Measurements from ENCODE around the gene NDUFB10.

Gene NDUFB10

GRCh38 chr16:1949507-1949906, 9.8 kb upstream of the NDUFB10 start:
- no peak for TF ChIP-seq GATA2 (IDR thresholded peaks at IDR 0.05; ENCODE audit: low read depth, low read length)
- no peak for TF ChIP-seq GATA3 (IDR thresholded peaks at IDR 0.05; ENCODE audit: low read depth, low read length)

GRCh38 chr16:1950047-1950446, 9.3 kb upstream of the NDUFB10 start:
- TF ChIP-seq GATA2 (IDR thresholded peaks at IDR 0.05; ENCODE audit: low read depth, low read length) (no peak), GATA3 (IDR thresholded peaks at IDR 0.05; ENCODE audit: low read depth, low read length) (no peak)

GRCh38 chr16:1950559-1950958, 8.8 kb upstream of the NDUFB10 start:
- TF ChIP-seq GATA2 (IDR thresholded peaks at IDR 0.05; ENCODE audit: low read depth, low read length) (no peak), GATA3 (IDR thresholded peaks at IDR 0.05; ENCODE audit: low read depth, low read length) (no peak)

- TF ChIP-seq GATA3 (IDR thresholded peaks at IDR 0.05; ENCODE audit: low read depth, low read length) (no peak), GATA2 (IDR thresholded peaks at IDR 0.05; ENCODE audit: low read depth, low read length) (no peak)
These were observed 5.6 kb upstream of the NDUFB10 start for GRCh38 chr16:1953734-1954133.

- TF ChIP-seq GATA2 (IDR thresholded peaks at IDR 0.05; ENCODE audit: low read depth, low read length) = no peak
- no peak for TF ChIP-seq GATA3 (IDR thresholded peaks at IDR 0.05; ENCODE audit: low read depth, low read length)
These were observed 546 bp upstream of the NDUFB10 start for GRCh38 chr16:1958715-1959268.

- TF ChIP-seq GATA2 (IDR thresholded peaks at IDR 0.05; ENCODE audit: low read depth, low read length) (no peak), GATA3 (IDR thresholded peaks at IDR 0.05; ENCODE audit: low read depth, low read length) (no peak)
These were observed 1.6 kb downstream of the NDUFB10 start for GRCh38 chr16:1960665-1961630.

- no peak for TF ChIP-seq GATA3 (IDR thresholded peaks at IDR 0.05; ENCODE audit: low read depth, low read length)
- no peak for TF ChIP-seq GATA2 (IDR thresholded peaks at IDR 0.05; ENCODE audit: low read depth, low read length)
These were observed 2.3 kb downstream of the NDUFB10 start for GRCh38 chr16:1961651-1962067.

GRCh38 chr16:1963806-1964505, 4.6 kb downstream of the NDUFB10 start:
- no peak for TF ChIP-seq GATA3 (IDR thresholded peaks at IDR 0.05; ENCODE audit: low read depth, low read length)
- TF ChIP-seq GATA2 (IDR thresholded peaks at IDR 0.05; ENCODE audit: low read depth, low read length) = no peak

- TF ChIP-seq GATA3 (IDR thresholded peaks at IDR 0.05; ENCODE audit: low read depth, low read length) = no peak
- no peak for TF ChIP-seq GATA2 (IDR thresholded peaks at IDR 0.05; ENCODE audit: low read depth, low read length)
These were observed 5.4 kb downstream of the NDUFB10 start, which contains the start of gene RPS2 for GRCh38 chr16:1964506-1965395. TSS of gene RPS2 (minus strand) at chr16:1964826. CDS start at chr16:1964625, 201 bp downstream.

GRCh38 chr16:1965396-1966001, 6.2 kb downstream of the NDUFB10 start:
- TF ChIP-seq GATA2 (IDR thresholded peaks at IDR 0.05; ENCODE audit: low read depth, low read length) (no peak), GATA3 (IDR thresholded peaks at IDR 0.05; ENCODE audit: low read depth, low read length) (no peak)

- TF ChIP-seq GATA3 (IDR thresholded peaks at IDR 0.05; ENCODE audit: low read depth, low read length) = no peak
- TF ChIP-seq GATA2 (IDR thresholded peaks at IDR 0.05; ENCODE audit: low read depth, low read length) = no peak
These were observed 7.1 kb downstream of the NDUFB10 start, which contains the start of gene RNF151 for GRCh38 chr16:1966460-1966859. TSS of gene RNF151 (plus strand) at chr16:1966856. CDS start at chr16:1966882, 26 bp downstream.

- TF ChIP-seq GATA3 (IDR thresholded peaks at IDR 0.05; ENCODE audit: low read depth, low read length) (no peak), GATA2 (IDR thresholded peaks at IDR 0.05; ENCODE audit: low read depth, low read length) (no peak)
These were observed 9.0 kb downstream of the NDUFB10 start for GRCh38 chr16:1968146-1968953.
